ENCODE results near the gene RUNX2. TPM values are rescaled to one million over a fixed set of nuclear protein-coding genes. Genes with fewer than 3 reads are reported as not detected.

The RUNX2 gene
- total and polyA plus RNA-seq, 8 donors, result 0.09 to 3.8 (median 0.35) TPM

DNA sequence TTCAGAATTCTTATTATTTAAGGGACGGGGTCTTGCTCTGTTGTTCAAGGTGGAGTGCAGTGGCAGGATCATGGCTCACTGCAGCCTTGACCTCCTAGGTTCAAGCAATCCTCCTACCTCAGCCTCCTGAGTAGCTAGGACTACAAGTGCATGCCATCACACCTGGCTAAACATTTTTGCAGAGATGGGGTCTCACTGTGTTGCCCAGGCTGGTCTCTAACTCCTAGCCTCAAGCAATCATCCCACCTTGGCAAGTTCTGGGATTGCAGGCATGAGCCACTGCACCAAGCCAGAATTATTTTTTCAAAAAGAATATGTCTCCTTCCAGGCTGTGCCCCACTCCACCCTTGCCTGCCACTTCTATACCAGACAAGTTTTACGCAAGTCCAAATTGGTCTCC, 239.7 kb downstream of the RUNX2 start:
- FAIRE-seq, result no peak

DNA sequence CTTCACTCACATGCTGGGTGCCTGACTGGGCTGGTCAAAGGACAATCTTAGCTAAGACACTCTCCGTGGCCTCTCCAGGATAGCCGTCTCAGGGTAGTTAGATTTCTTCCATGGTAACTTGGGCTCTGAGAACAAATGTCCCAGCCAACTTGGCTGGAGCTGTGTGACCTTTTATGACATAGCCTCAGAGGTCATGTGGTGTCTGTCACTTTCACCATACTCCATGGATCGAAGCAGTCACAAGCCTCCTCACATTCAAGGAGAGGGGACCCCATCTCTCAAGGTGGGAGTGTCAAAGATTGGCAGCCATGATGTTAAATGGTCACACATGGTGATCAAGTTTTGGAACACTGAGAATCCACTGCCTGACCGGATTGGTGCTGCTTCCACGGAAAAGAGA, 240.5 kb downstream of the RUNX2 start:
- intact Hi-C loops (cut with DNase I), result no loop called here
- Histone ChIP-seq H3K27me3 (no peaks in the 10 kb centered on the region), H3K36me3 (no peaks in the 10 kb centered on the region), H3K4me1 (no peaks in the 10 kb centered on the region), H3K9me3 (no peaks in the 10 kb centered on the region), H3K4me3 (no peak overlapping the region), H3K27ac (no peak overlapping the region)
- ATAC-seq (no peak), DNase-seq (no peak), FAIRE-seq (no peak)
- 75 to 91% methylated on average over 5 of the region's 5 CpGs for WGBS, 2 donors
- TF ChIP-seq, protein P1, sequence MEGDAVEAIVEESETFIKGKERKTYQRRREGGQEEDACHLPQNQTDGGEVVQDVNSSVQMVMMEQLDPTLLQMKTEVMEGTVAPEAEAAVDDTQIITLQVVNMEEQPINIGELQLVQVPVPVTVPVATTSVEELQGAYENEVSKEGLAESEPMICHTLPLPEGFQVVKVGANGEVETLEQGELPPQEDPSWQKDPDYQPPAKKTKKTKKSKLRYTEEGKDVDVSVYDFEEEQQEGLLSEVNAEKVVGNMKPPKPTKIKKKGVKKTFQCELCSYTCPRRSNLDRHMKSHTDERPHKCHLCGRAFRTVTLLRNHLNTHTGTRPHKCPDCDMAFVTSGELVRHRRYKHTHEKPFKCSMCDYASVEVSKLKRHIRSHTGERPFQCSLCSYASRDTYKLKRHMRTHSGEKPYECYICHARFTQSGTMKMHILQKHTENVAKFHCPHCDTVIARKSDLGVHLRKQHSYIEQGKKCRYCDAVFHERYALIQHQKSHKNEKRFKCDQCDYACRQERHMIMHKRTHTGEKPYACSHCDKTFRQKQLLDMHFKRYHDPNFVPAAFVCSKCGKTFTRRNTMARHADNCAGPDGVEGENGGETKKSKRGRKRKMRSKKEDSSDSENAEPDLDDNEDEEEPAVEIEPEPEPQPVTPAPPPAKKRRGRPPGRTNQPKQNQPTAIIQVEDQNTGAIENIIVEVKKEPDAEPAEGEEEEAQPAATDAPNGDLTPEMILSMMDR (IDR thresholded peaks at IDR 0.05), result no peak

More for the DNA sequence above, 239.7 kb downstream of the RUNX2 start:
- WGBS, 2 donors, result 88 to 92% methylated on average over 2 of the region's 2 CpGs
- Histone ChIP-seq H3K27me3 (no peaks in the 10 kb centered on the region), H3K4me3 (no peak overlapping the region), H3K9me3 (no peaks in the 10 kb centered on the region), H3K36me3 (no peaks in the 10 kb centered on the region), H3K27ac (no peak overlapping the region), H3K4me1 (no peaks in the 10 kb centered on the region)
- DNase-seq (no peak), ATAC-seq (no peak)
- TF ChIP-seq, protein P1 (IDR thresholded peaks at IDR 0.05), result no peak
- intact Hi-C loops (cut with DNase I), result no loop called here

DNA sequence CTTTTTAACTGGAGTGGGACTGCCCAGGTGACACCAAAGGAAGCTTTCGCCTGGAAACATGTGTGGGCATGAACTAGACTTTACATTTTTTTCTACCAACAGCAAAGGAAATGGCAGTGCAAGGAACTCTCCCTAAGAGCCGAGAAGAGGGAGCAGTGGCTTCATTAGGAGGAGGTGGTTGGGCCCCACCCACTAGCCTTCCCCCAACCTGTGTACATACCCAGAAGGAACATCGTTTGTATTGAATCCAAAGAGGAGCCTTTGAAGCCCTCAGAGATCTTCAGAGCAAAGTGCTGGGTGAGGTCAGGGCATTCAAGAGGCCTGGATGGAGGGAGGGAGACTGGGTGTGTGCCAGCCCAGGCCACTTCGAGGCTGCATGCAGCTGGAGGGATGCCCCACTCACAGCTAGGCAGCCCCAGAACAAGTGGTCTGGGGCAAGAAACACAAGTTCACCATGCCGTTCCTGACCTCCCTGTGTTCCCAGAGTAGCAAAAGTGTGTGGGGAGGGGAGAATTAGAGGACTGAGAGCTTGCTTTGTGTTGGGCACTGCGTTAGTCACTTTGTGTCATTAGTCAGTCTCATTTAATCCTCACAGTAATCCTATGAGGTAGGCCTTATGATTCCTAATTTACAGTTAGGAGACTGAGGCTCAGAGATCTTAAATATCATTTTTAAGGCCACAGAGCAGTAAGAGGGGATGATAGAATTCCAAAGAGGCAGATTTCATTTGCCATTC, 241.2 kb downstream of the RUNX2 start:
- no peaks in the 10 kb centered on the region for H3K4me1 ChIP-seq
- FAIRE-seq (no peak), ATAC-seq (no peak), DNase-seq (no peak)
- H3K36me3 ChIP-seq, result no peaks in the 10 kb centered on the region
- TF ChIP-seq, protein P1 (IDR thresholded peaks at IDR 0.05), result no peak
- H3K4me3 ChIP-seq, result no peak overlapping the region
- H3K27ac ChIP-seq, result no peak overlapping the region
- intact Hi-C loops (cut with DNase I), result no loop called here
- no peaks in the 10 kb centered on the region for H3K9me3 ChIP-seq
- H3K27me3 ChIP-seq, result no peaks in the 10 kb centered on the region
- 60 to 68% methylated on average over 6 of the region's 6 CpGs for WGBS, 2 donors

DNA sequence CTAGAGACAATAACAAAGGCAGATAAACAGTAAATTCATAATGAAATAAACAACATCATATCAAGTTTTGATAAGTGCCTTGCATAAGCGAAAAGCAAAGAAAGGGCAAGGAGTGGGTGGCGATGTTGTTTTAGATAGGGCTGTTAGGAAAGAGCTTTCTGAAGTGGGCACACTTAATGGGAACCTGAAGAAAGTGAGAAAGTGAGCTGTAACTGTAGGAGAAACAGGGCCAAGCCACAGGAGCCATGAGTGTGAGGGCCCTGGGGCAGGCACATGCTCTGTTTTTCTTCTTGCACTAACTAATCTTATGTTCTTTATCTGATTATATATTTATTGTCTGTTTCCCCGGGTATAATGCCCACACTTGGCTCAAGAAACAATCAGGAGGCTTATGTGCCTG, 243.0 kb downstream of the RUNX2 start:
- intact Hi-C loops (cut with DNase I), result no loop called here
- 69% methylated on average over 3 of the region's 3 CpGs for WGBS, 2 donors

DNA sequence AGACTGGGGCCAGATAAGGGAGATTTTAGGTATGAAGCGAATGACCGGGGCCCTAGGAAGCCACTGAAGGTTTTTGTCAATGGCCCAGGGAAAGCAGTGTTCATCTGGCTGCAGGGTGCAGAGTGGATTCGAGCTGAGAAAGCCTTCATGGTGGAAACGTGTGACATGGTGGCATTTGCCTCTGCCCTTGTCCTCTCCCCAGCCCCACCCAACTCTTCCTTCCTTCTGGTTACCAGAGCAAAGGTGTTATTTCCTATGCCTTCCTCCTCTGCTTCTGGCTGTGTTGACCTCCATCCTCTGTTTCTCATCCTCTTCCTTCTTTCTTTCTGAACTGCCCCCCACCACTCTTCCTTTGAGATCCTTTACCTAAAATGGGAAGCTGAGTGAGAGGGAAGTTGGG, 244.7 kb downstream of the RUNX2 start:
- TF ChIP-seq, protein P1 (IDR thresholded peaks at IDR 0.05), result no peak
- Histone ChIP-seq H3K27ac (no peak overlapping the region), H3K36me3 (no peaks in the 10 kb centered on the region), H3K9me3 (no peaks in the 10 kb centered on the region), H3K27me3 (no peaks in the 10 kb centered on the region), H3K4me1 (no peaks in the 10 kb centered on the region), H3K4me3 (no peak overlapping the region)
- intact Hi-C loops (cut with DNase I), result no loop called here
- FAIRE-seq (no peak), DNase-seq (no peak), ATAC-seq (no peak)
- WGBS, 2 donors, result 76 to 82% methylated on average over 4 of the region's 4 CpGs

More for the DNA sequence above, 243.0 kb downstream of the RUNX2 start:
- Histone ChIP-seq H3K4me3 (no peak overlapping the region), H3K27ac (no peak overlapping the region), H3K4me1 (no peaks in the 10 kb centered on the region), H3K27me3 (no peaks in the 10 kb centered on the region), H3K9me3 (no peaks in the 10 kb centered on the region), H3K36me3 (no peaks in the 10 kb centered on the region)
- TF ChIP-seq, protein P1 (IDR thresholded peaks at IDR 0.05), result no peak
- ATAC-seq (no peak), FAIRE-seq (no peak), DNase-seq (no peak)

Measured in pancreas (tissue), 10 donors.